ENCODE measurements around the gene NALCN.

NALCN gene

DNA sequence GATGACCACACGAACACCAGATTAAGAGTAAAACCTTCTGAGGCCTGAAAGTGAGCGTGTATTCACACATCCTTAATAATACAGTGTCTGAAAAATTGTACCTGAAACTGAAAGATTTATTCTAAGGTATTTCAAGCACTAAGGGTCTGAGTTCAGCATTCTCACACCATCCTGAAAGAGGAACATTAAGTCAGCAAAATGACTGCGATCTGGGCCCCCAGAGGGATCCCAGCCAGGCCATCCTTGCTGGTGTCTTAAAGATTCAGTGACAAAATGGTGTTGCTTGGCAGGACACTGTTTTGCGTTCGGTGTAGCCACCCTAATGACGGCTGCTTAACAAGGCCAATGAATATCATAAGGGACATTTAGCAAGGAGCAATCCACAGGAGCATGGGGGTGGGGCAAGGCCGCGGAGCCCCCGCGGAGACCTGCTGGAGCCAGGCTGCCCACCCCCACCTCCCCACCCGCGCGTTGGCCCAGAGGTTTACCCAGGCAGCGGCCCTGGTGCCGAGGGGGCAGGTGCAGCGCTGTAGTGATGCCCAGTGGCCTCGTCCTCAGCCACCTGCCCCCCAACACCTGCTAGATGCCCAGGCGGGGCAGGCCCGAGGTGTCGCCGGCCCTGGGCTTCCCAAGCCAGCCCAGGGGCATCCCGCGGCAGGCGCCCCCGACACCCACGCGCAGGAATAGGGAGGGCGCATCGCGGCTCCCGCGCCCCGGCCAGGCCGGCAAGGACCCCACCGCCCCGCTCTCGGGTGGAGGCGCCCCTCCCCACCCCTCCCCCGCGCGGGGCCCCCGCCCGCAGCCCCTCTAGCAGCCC lies 742 bp downstream of the NALCN start:
- DNase-seq: no peak

DNA sequence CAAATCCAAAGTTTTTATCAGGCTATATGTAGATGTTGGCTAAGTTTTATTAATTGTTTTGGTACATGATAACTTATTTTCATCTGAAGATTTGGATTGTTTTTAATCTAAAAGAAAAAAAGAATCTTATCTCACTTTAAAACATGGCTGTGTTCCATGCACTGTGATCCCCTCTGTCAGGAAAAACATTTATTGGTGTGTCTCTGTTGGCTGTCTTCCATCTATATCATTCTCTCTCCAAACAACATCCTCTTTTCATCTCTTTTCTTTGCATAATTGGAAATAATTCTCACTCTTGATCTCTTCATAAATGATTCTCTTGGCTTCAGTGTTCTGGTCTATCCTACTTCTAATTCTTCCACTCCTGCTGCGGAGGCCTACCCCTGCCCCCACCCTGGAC lies 4.2 kb downstream of the NALCN start:
- no peak for DNase-seq

DNA sequence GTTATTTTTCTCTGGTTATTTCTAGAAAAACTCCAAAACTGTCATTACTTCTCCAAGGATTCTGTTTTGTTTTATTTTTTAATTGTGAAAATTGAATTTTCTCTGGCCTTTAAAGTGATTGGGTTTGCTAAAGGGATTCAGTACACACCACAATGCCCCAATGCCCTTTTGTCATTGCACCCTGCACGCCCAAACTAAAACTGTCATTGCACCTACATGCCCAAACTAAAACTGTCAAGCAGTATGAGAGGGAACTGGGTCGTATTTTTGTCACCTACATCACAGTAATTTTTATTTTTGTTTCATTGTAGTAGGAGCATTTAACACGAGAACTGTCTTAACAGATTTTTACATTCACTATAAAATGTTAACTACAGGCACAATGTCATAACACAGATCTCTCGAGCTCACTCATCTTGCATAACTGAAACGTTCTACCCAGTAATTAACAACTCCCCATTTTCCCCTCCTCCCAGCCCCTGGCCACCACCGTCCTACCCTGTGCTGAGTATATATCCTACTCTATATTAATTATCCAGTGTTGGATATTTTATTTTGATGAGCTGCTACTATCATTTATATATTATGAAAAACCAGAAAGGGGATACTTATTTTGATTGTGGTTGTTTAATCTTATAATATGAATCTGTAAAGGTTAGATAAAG lies 7.2 kb downstream of the NALCN start:
- DNase-seq: no peak

DNA sequence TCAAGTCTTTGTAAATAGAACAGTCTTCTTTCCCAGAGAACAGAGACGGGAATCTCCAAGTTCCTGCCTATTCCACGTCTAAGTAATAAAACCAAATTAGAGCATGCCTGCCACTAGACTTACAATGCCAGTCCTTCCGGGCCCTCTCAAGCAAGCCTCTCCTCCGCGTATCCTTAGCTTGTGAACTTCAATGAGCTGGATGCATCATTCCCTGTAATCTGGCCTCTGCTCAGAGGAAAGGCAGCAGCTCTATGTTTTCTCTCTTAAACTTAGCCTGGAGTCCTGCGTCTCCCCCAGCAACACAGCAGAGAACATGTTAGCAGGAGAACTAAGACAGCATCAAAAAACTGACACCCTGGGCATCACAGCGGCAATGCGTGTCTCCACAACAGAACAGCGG lies 8.2 kb downstream of the NALCN start:
- DNase-seq: no peak

DNA sequence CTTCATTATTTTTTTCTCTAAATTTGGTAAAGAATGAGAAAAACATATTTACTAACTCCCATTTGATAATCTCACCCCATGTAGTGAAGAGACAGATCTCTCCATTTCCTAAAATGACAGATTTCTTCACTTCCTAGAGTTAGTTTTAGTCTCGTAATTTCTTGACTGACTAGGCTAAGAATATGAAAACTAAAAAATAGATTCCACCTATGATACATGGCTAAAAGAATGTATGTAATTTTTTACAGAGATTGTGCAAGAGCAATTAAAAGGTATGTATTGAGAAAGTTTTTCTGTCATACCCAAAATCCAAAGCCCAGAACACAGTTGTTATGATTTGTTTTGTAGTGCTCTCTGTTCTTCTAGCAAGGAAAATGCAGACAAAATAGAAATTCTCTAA lies 9.5 kb downstream of the NALCN start:
- no peak for DNase-seq

DNA sequence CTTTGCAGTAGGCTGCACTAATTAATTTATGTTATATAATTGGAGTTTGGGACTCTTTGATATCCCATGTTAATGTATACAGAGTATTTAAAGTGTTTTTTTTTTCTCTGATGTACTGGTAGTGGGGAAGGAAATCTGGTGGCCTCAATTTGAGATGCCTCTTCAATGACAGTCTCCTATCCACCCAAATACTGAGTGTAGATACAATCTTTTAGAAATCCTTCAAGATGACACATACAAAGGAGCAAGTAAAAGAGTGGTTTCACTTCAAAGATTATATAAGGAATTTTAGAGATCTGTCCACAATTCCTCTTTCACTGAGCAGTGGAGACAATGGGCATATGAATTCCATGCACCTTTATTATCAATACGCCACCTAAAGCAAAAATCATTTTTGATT lies 15.1 kb downstream of the NALCN start:
- DNase-seq: no peak

DNA sequence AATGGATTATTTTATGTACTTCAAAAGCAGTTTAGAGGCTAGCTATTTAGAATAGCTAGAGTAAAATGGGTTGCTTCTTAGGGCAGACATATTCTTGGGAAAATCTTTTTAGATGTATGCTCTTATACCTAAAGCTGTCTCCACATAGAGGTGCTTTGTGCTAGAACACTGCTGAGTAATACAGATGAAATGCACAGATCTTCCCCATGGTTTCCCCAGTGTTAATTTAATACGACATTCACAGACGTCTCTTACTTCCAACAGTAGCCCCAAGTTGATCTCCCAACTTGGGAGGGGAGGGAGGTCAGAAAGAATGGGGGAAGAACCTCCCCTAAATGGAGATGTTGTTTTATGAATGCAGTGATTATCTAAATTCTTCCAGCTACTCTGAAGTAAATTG lies 16.9 kb downstream of the NALCN start:
- no peak for DNase-seq

DNA sequence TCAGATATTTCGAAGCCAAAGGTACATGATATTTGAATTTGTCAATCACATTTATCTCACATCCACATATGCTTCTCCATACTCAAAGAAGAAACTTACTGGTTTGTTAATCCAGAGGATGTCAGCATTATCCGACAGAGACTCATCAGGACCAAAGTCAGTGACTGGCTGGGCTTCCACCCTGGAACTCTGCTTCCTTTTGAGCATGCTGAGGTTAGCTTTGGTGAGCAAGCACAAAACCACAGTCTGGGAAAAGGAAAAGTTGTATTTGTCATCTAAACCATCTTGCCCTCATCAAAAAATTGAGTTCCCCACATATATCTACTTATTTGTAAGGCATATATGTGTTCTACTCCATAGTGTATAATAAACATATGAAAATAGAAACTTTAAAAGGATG lies 17.4 kb downstream of the NALCN start:
- DNase-seq: no peak

DNA sequence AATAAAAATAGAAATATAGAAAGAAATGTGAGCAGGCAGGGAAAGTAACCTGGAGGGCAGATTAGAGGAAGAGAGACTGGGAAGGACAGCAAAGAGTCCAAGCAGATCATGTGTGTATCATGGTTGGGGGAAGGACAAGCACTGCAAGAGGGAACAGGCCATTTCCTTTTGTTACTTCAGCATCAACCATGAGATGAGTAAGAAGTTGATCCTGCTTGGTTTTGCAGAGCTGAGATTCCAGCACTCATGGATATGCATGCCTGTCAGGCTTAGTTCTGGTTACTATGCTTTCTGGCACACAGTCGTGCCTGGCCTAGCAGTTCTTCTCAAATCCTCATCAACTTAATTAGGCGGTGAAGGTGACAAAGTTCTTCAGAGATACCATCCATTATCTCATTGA lies 18.1 kb downstream of the NALCN start:
- no peak for DNase-seq

DNA sequence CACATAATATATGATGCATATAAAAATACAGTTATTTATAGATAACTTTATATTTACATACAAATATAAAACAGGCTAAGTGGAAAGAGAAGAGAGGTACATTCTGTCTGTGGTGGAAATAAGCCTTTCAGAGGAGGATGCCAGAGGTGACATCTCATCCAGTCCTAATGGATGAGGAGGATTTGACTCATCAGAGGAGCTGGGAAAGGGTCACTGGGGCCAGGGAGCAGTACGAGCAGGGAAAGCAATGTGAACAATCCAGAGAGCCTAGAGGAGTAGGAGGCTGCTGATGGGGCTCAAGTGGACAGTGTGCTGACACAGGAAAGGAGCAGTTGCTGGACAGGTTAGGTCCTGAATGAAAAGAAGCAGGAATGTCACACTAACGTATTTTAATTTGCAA lies 18.6 kb downstream of the NALCN start:
- DNase-seq: no peak

DNA sequence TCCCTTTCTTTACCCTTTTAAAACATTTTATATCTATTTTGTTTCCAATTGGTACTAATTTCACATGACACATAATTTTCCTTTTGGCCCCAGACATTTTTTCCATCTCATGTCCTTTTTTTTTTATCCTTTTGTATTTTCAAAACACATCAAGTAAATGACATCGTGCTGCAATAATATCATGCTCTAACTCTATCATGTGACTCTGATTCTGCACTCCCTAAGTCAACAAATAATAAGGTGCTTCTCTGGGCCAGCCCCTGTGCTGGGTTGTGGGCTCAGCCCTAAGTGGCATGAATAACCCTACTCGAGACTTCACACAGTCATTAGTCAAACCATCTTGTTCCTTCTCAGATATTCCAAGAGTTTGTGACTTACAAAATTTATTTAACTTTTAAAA lies 21.7 kb downstream of the NALCN start:
- DNase-seq: no peak

DNA sequence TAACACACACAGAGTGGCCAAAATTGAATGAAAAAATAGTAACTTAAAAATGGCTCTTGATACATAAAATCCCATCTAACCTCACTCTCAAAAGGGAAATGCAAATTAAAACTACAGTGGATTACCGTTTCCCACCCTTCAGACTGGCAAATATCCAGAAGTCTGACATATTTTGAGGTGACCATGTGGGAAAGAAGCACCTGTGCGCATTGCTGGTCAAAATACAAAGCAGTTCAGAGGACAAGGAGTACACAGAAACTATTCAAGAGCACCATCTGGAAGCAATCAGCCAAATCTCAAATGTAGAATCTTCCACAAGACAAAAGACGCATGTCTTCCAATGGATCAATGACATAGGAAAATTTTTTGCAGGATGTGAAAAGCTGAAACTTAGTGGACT lies 23.2 kb downstream of the NALCN start:
- no peak for DNase-seq

DNA sequence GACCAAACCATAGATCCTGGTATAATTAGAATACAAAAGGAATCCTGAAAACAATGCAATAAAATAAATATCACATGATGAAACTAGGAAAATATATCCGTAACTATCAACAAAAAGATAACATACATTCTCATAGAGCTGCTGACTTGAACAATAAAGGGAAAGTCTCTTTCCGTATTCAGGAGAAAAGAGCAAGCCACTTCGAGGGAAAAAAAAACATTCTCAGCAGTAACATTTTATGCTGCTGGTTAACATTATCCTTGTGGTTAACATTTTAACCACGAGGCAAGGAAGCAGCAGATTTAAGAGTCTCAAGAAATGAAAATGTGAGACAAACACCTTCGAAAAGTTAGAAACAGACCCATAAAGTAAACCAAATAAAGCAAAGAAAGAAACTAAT lies 25.8 kb downstream of the NALCN start:
- DNase-seq: no peak

DNA sequence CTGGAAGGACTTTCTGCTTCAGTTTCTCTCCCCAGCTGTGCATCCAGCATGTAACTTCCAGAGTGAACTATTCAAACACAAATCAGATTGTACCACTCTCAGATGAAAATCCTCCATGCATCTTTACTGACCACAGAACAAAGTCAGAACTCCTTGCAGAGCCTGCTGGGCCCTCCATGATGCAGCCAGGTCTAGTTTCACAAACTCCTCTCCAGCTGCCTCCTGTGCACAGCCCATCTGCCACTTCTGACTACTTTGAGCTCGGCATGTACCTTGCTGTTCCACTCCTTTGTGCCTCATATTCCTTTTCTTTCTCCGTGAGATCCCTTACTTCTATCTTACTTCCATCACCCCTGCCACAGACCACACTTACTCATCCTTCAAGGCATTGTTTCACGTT lies 31.4 kb downstream of the NALCN start:
- no peak for DNase-seq

DNA sequence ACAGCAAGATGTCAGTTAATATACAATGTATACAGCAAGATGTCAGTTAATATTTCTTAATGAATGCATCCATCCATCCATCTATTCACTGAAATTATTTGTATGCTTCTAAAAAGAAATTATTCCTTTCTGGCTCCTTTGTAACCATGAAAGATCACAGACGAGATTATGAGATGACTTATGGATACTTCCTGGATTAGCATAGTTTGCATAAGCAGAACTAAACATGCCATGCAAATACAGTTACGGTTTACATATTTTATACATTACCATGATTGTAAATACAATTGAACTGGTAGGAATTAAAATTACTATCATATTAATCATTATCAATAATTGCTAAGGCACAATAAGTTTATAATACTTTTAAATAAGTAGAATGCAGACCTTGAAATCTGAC lies 32.7 kb downstream of the NALCN start:
- DNase-seq: no peak

DNA sequence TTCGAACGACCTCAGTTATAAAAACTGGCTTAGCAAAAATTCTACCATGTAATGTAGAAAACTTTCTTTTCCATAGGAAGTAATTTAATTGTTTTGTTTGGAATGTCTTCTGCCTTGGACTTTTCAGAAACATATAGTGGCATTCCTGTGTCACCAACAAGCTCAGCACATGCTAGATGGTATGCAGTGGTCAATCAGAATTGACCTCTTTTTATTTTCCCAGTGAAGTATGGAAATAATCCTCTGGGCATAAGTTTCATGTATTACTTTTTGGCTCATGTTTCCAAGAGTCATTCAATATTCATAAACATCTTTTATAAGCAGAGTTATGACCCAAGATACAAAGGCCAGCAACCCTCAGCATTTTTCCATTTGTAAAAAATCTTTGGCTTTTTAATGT lies 33.6 kb downstream of the NALCN start:
- DNase-seq: no peak

DNA sequence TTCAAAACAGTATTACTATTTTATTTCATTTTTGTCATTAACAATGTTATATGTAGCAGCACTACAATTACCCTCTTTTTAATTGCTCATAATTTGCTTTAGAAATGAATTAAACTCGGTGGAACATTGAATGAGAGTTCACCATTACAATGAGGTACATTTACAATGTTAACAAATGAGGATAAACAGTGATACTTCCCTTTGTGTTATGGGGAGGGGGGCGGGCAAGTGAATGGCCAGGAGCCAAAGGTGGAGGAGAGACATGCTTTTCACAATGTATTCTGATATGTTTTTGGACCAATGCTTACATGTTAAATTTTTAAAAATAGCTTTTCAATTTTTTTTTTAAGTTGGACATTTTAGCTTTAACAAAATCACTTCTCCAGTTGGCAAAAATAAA lies 34.2 kb downstream of the NALCN start:
- no peak for DNase-seq

DNA sequence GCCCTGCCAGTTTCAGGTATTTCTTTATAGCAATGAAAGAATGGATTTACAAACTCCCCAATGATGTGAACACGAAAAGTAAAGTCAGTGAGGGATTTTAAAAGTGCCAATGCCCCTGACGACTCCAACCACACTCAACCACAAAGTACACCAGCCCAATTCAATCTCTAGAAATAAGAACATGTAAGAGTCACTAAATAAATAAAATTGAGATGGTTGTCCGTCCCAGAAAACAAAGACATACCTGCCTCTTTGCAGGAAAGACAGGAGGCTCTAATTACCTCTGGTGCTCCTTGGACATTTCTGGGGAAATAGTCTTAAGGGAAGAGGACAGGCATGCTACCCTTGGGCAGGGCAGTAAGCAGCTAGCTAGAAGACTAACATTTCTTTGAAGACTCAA lies 55.8 kb downstream of the NALCN start:
- DNase-seq: no peak

DNA sequence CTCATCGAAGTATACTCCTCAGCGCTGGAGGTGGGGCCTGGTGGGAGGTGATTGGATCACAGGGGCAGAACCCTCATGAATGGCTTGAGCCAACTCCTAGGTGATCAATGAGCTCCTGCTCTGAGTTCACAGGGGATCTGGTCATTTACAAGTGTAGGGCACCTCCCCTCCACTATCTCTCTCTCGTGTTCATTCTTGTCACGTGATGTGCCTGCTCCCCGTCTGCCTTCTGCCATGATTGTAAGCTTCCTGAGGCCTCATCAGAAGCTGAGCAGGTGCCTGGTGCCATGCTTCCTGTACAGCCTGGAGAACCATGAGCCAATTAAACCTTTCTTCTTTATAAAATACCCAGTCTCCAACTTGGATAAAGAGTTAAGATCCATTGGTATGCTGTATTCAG lies 61.4 kb downstream of the NALCN start:
- DNase-seq: no peak

DNA sequence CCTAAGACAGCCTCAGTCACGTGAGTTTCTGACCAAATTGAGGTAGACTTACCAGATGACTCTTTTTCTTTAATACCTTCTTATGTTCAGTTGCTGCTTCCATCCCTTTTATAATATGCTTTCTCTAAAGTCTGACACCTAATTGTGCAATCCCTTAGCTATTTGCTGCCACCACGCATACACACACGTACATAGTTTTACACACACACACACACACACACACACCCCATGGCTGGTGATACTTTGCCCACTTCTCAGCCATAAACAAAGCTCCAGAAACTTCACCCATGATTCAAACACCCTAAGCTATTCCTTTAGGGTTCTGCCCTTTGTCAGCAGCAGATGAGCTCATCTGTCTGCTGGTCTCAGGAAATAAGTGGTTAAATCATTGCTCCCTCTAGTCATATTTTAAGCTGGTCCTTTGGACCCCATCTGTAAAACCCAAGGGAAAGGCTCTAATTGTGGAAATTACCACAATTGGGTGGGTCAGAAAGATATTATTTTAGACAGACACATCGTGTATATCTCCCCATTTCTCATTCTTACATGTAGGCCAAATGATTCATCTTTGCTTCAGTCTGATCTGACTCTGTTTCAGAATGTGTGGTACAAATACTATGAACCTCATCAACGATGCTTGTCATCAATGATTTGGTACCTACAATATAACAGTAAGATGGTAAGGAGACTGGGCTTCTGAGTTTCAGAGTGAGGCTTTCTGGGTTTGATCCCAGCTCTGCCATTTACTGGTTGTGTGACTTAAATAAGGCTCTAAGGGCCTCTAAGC lies 69.2 kb downstream of the NALCN start:
- no peak for DNase-seq

DNA sequence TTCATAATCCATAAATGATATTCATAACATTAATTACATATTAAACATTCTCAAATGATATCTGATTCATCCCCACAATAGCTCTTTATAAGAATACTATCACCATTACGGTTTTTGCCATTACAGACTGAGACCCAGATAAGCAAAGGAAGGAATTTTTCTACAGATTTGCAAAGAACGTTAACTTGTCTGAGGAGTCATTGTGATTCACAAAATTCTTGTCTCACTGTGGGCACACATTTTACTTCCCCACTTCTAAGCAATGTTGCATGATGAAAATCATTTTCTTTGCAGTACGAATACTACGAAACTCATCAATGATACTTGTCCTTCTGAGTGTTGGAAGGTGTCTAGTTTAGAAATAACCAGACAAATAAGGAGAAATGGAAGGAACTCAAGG lies 70.1 kb downstream of the NALCN start:
- DNase-seq: no peak

DNA sequence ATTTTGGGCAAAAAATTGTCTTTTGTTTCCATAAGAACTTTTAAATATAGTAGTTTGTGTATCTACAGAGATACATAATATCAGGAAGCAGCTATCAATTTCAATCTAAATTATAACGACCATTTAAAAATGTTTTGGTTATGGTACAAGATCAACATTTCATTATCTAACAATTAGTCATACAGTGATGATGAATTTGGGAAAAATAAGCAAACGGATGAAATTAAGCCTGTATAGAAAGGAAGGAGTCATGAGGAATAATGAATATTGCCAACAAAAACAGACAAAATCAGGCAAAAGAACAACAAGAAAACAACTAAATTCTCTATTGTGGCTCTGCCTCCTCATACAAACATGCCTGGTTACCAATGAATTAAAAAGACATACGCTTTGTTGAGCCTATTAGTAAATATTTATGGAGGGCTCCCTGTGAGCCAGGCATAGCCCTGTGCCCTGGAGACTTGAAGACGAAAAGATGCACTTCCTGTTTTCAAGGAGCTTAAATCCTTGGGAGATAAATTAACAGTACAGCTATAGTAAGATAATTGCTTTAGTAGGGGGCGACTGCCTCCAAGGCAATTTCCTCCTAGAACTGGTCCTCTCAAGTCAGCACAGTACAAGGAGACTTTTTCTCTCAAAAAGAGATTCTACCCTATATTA lies 73.0 kb downstream of the NALCN start:
- DNase-seq: no peak

DNA sequence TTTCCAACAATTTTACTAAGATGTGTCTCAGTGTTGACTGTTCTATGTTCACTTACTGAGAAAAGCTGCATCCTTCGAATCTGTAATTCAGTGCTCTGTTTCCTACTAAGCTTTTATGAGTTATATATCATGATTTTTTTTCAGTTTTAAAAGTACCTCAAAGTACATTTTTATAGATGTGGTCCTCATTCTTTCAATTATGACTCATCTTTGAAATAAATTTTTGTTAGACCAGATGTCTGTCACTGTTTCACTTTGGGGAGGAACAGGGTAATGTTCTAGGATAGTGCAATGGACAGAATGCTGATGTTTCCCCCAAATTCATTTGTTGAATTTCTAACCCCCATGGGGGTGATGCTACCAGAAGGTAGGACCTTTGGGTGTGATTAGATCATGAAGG lies 74.8 kb downstream of the NALCN start:
- no peak for DNase-seq

Measured in suppressor macrophage (primary cell).